Measurements from ENCODE around the gene MCFD2.

The MCFD2 gene

DNA sequence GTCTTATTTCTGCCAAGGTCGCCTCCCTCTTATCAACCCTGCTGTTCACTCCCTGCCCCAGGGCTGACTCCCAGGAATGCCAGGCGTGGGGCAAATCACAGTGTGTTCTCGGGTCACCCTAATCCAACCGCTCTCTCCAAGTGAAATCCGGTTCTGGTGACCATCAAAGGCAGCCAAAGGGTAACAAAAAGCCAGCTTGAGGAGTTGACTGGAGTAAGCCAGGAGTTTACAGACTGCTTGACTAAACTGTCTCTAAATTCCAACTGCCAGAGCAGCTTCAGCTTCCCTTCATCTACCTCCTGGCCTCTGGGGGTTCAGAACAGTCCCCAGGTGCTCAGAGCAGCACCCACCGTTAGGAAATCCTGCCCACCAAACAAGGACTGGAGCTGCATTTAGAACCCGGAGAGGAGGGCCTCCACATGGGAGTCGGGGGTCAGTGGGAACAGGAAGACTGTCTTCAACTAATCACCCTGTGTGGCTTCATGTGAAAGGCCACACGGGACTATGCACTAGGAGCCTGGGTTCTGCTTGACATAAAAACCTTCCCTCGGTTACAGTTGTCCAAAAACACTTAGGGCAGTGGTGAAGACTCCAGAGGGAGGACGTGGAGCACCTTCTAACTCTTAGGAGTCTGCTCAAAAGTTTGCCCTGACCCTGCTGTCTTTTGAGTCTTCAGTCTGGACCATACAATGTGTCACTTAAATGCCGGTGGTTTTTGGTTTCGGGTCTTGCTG lies 24.2 kb upstream of the MCFD2 start:
- TF ChIP-seq TAF1 (IDR thresholded peaks at IDR 0.05; ENCODE audit: low read depth) (no peak; the same call in 1 of the 2 replicates), FOXM1 (IDR thresholded peaks at IDR 0.05; ENCODE audit: borderline replicate concordance, low read depth) (no peak), MAX (IDR thresholded peaks at IDR 0.05) (no peak), RAD21 (IDR thresholded peaks at IDR 0.05; ENCODE audit: low read depth) (no peak), ZBTB7A (IDR thresholded peaks at IDR 0.05; ENCODE audit: low read depth) (no peak), EGR1 (IDR thresholded peaks at IDR 0.05) (no peak), CREB1 (IDR thresholded peaks at IDR 0.05; ENCODE audit: low read depth) (no peak), YY1 (IDR thresholded peaks at IDR 0.05; ENCODE audit: low read depth) (no peak), EP300 (IDR thresholded peaks at IDR 0.05; ENCODE audit: borderline replicate concordance) (no peak), TEAD4 (IDR thresholded peaks at IDR 0.05) (no peak), CEBPB (IDR thresholded peaks at IDR 0.05) (no peak)

GRCh38 chr2:46937471-46937901 lies 21.9 kb upstream of the MCFD2 start:
- TF ChIP-seq TAF1 (IDR thresholded peaks at IDR 0.05; ENCODE audit: low read depth) = no peak
- TF ChIP-seq RAD21 (IDR thresholded peaks at IDR 0.05; ENCODE audit: low read depth) = peak; percentile 21; the same call in 1 of the 2 replicates
- TF ChIP-seq EGR1 (IDR thresholded peaks at IDR 0.05) = no peak
- no peak for TF ChIP-seq REST (IDR thresholded peaks at IDR 0.05; ENCODE audit: low read depth)

DNA sequence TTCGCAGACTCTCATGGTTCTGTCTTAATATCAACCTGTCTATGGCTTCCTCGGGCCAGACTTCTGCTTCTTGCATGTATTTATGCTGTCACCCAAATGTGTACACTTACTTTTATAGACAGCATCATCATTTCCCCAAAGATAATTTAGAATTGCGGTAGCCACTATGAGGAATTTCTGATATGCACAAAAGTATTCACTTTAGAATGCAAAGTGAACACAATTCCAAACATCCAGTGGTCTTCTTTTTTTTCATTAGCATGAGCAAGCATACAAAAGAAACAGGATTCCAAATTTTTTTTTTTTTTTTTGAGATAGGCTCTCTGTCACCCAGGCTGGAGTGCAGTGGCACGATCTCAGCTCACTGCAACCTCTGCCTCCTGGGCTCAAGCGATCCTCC lies 21.0 kb upstream of the MCFD2 start:
- TF ChIP-seq CREB1 (IDR thresholded peaks at IDR 0.05; ENCODE audit: low read depth) = no peak
- TF ChIP-seq NFIC (IDR thresholded peaks at IDR 0.05) = no peak
- TF ChIP-seq MAX (IDR thresholded peaks at IDR 0.05) = no peak
- no peak for TF ChIP-seq YY1 (IDR thresholded peaks at IDR 0.05; ENCODE audit: low read depth)
- no peak for TF ChIP-seq FOXM1 (IDR thresholded peaks at IDR 0.05; ENCODE audit: borderline replicate concordance, low read depth)
- TF ChIP-seq CEBPB (IDR thresholded peaks at IDR 0.05) = no peak
- no peak for TF ChIP-seq TAF1 (IDR thresholded peaks at IDR 0.05; ENCODE audit: low read depth)
- TF ChIP-seq TCF12 (IDR thresholded peaks at IDR 0.05; ENCODE audit: low read depth) = no peak
- no peak for TF ChIP-seq TEAD4 (IDR thresholded peaks at IDR 0.05)
- no peak for TF ChIP-seq EP300 (IDR thresholded peaks at IDR 0.05; ENCODE audit: borderline replicate concordance)
- no peak for TF ChIP-seq USF1 (IDR thresholded peaks at IDR 0.05)

GRCh38 chr2:46935071-46935470 lies 19.5 kb upstream of the MCFD2 start:
- TF ChIP-seq ZBTB7A (IDR thresholded peaks at IDR 0.05; ENCODE audit: low read depth) (no peak), FOXM1 (IDR thresholded peaks at IDR 0.05; ENCODE audit: borderline replicate concordance, low read depth) (no peak), CEBPB (IDR thresholded peaks at IDR 0.05) (no peak), NFIC (IDR thresholded peaks at IDR 0.05) (no peak), EP300 (IDR thresholded peaks at IDR 0.05; ENCODE audit: borderline replicate concordance) (no peak), TAF1 (IDR thresholded peaks at IDR 0.05; ENCODE audit: low read depth) (no peak), EGR1 (IDR thresholded peaks at IDR 0.05) (no peak), TCF12 (IDR thresholded peaks at IDR 0.05; ENCODE audit: low read depth) (no peak), TEAD4 (IDR thresholded peaks at IDR 0.05) (no peak), MAX (IDR thresholded peaks at IDR 0.05) (no peak), REST (IDR thresholded peaks at IDR 0.05; ENCODE audit: low read depth) (no peak), RAD21 (IDR thresholded peaks at IDR 0.05; ENCODE audit: low read depth) (no peak), USF1 (IDR thresholded peaks at IDR 0.05) (no peak), YY1 (IDR thresholded peaks at IDR 0.05; ENCODE audit: low read depth) (no peak), CREB1 (IDR thresholded peaks at IDR 0.05; ENCODE audit: low read depth) (no peak)

GRCh38 chr2:46929612-46930011 lies 14.0 kb upstream of the MCFD2 start:
- TF ChIP-seq EGR1 (IDR thresholded peaks at IDR 0.05) (no peak), MAX (IDR thresholded peaks at IDR 0.05) (no peak), ZBTB7A (IDR thresholded peaks at IDR 0.05; ENCODE audit: low read depth) (no peak)

All from Ishikawa (cell line).